Measurements from ENCODE around the gene HOXA3. TPM values are rescaled to one million over a fixed set of nuclear protein-coding genes. Genes with fewer than 3 reads are reported as not detected.

Gene HOXA3
- total and polyA plus RNA-seq, 2 of the 8 experiments (the other 6 are each of a cell fraction or from before 2014, with no cell fraction given), result not detected

DNA sequence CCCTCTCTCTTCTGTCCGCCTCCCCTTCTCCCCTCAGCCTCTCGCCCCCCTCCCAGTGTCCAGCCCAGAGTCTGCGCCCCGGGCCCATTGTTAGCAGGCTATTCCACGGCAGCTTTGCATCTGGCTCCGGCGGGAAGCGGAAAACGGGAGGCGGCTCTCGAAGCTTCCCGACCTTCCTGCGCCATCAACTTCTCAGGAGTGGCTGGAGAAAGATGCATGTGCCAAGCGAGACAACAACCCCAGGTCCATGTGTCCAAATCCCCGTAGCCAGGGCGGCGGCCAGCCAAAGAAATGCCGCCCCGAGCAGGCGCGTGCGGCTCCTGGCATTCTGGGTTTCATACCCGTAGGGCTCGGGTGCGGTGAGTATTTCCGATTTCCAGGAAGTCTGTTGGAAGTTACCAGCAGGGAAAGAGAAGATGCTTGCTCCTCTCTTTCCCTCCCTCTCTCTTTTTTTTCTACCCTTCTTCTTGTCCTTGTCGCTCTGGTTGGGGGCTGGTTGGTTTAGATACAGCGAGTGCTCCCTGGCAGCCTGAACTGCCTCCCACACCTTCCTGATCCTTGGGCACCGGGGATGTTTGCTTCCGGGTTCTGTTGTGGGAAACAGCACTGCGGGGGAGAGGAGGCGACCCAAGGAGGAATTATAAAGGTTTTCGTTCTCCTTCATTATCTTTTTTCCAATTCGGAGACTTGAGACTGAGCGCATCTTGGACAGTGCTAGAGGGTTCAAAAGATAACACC, 48.7 kb downstream of the HOXA3 start:
- Histone ChIP-seq H4K5ac (ENCODE audit: insufficient read length, low read depth, low read length) (no peak overlapping the region), H2AK5ac (ENCODE audit: low read depth, low read length) (0 out of 2 replicates have a peak overlapping the region, but pooled peaks have one; percentile 53), H3K4me3 (ENCODE audit: extremely low read depth in 1 of 4, insufficient read depth in 2 of 4, low read depth in 3 of 4, low read length in 4 of 4) (no peak overlapping the region), H2BK20ac (ENCODE audit: low read length) (no peak overlapping the region), H2BK5ac (ENCODE audit: low read depth, low read length) (no peak overlapping the region), H3K56ac (replicated peaks; ENCODE audit: insufficient read length, low read depth, low read length) (no peak overlapping the region), H2BK15ac (ENCODE audit: low read length) (no peak overlapping the region), H2AFZ (ENCODE audit: low read length) (no peak overlapping the region), H3K14ac (ENCODE audit: insufficient read length) (no peak overlapping the region), H4K91ac (replicated peaks; ENCODE audit: insufficient read length, low read length) (no peak overlapping the region), H3K23ac (ENCODE audit: insufficient read length) (no peak overlapping the region), H2BK120ac (replicated peaks; ENCODE audit: low read depth, low read length) (no peak overlapping the region), H2BK12ac (ENCODE audit: low read depth, low read length) (no peak overlapping the region), H3K4me1 (replicated peaks in 1 of 4; ENCODE audit: control insufficient read depth in 3 of 4, insufficient read depth in 4 of 4, low read length in 3 of 4) (peaks cover 0 to 14% (median 10%) of the 10 kb centered on the region in 4 experiments; a peak in 6 of 7 replicates), H3K23me2 (ENCODE audit: low read depth, low read length) (0 out of 2 replicates have a peak, but pooled peaks cover 1% of the 10 kb centered on the region), H3K4ac (replicated peaks; ENCODE audit: insufficient read length, low read depth, low read length) (no peak overlapping the region), H3K18ac (ENCODE audit: extremely low read depth, low read length) (no peak overlapping the region), H3K79me2 (ENCODE audit: control insufficient read depth in 1 of 2, insufficient read depth in 2 of 2, low read length in 2 of 2) (no peaks in the 10 kb centered on the region), H3K79me1 (ENCODE audit: low read depth, low read length) (no peaks in the 10 kb centered on the region), H3K36me3 (ENCODE audit: control insufficient read depth in 2 of 4, insufficient read depth in 4 of 4, low read length in 3 of 4) (peaks cover 0 to 11% (median 0%) of the 10 kb centered on the region in 4 experiments; a peak in 1 of 8 replicates), H3K27me3 (replicated peaks in 1 of 4; ENCODE audit: control insufficient read depth in 3 of 4, extremely low read depth in 1 of 4, insufficient read depth in 3 of 4, low read length in 3 of 4) (peaks cover 94 to 100% (median 97%) of the 10 kb centered on the region in 4 experiments), H4K20me1 (replicated peaks in 1 of 2; ENCODE audit: control insufficient read depth in 1 of 2, insufficient read depth in 2 of 2, low read length in 2 of 2) (peaks cover 13 to 33% of the 10 kb centered on the region in 2 experiments), H3K4me2 (ENCODE audit: insufficient read depth in 1 of 2, low read depth in 2 of 2, low read length in 2 of 2) (no peak overlapping the region), H3K27ac (ENCODE audit: low read depth, low read length) (no peak overlapping the region), H3K9me3 (ENCODE audit: insufficient read depth in 2 of 2, low read depth in 1 of 2, low read length in 1 of 2) (no peaks in the 10 kb centered on the region), H3K9ac (replicated peaks in 1 of 4; ENCODE audit: extremely low read depth in 1 of 4, low read depth in 3 of 4, low read length in 3 of 4) (no peak overlapping the region), H4K8ac (ENCODE audit: extremely low read depth, insufficient read depth, low read length) (no peak overlapping the region; the same call in 1 of the 2 replicates)
- FAIRE-seq (no peak), DNase-seq (ENCODE audit: low read depth in 1 of 2, low spot score in 2 of 2) (no peak)
- POLR2A ChIA-PET (ENCODE audit: partially characterized antibody), result no interaction called here
- WGBS, 2 experiments (ENCODE audit: extremely low coverage in 1 of 2, insufficient coverage in 1 of 2, insufficient read length in 1 of 2, insufficient replicate concordance in 2 of 2, low coverage in 1 of 2, low lambda C conversion rate in 2 of 2, missing lambda C conversion rate in 1 of 2), result 12% methylated on average over 35 of the region's 35 CpGs; no CpG with 5 or more reads in 1 of the 2 experiments
- CTCF ChIA-PET (ENCODE audit: partially characterized antibody), result no interaction called here
- no peak for TF ChIP-seq ZNF274 (IDR thresholded peaks at IDR 0.05; ENCODE audit: borderline replicate concordance, extremely low read depth, low read length)
- TF ChIP-seq SAP30 (IDR thresholded peaks at IDR 0.05; ENCODE audit: insufficient read depth, insufficient replicate concordance, low read length), result no peak
- no peak for TF ChIP-seq SP2 (IDR thresholded peaks at IDR 0.05; ENCODE audit: low read length)
- TF ChIP-seq SIX5 (IDR thresholded peaks at IDR 0.05; ENCODE audit: low read depth, low read length), result no peak
- peak; percentile 89 for TF ChIP-seq RNF2 (IDR thresholded peaks at IDR 0.05; ENCODE audit: borderline replicate concordance, low read depth, low read length, missing control alignments, poor library complexity, severe bottlenecking)
- TF ChIP-seq EP300 (IDR thresholded peaks at IDR 0.05; ENCODE audit: borderline replicate concordance in 1 of 2, low read depth in 2 of 2, low read length in 2 of 2), result no peak
- no peak for TF ChIP-seq HDAC2 (IDR thresholded peaks at IDR 0.05; ENCODE audit: borderline replicate concordance in 1 of 2, low read depth in 2 of 2, low read length in 2 of 2)
- TF ChIP-seq KDM5A (IDR thresholded peaks at IDR 0.05; ENCODE audit: low read length), result no peak
- peak; percentile 44; the same call in 1 of the 2 replicates for TF ChIP-seq CBX8 (IDR thresholded peaks at IDR 0.05; ENCODE audit: borderline replicate concordance, low read depth, low read length)
- TF ChIP-seq CTBP2 (IDR thresholded peaks at IDR 0.05; ENCODE audit: borderline replicate concordance, insufficient read depth, insufficient read length, low read length), result peak; percentile 41
- no peak for TF ChIP-seq TAF1 (IDR thresholded peaks at IDR 0.05; ENCODE audit: low read depth, low read length)
